ENCODE data around the gene HSPB3.
"Not testable (repeated sequence)": the region's sequence is repeated elsewhere in the genome, so short reads cannot be mapped to it uniquely, and the experiment has no call there.

HSPB3 gene, protein sequence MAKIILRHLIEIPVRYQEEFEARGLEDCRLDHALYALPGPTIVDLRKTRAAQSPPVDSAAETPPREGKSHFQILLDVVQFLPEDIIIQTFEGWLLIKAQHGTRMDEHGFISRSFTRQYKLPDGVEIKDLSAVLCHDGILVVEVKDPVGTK

DNA sequence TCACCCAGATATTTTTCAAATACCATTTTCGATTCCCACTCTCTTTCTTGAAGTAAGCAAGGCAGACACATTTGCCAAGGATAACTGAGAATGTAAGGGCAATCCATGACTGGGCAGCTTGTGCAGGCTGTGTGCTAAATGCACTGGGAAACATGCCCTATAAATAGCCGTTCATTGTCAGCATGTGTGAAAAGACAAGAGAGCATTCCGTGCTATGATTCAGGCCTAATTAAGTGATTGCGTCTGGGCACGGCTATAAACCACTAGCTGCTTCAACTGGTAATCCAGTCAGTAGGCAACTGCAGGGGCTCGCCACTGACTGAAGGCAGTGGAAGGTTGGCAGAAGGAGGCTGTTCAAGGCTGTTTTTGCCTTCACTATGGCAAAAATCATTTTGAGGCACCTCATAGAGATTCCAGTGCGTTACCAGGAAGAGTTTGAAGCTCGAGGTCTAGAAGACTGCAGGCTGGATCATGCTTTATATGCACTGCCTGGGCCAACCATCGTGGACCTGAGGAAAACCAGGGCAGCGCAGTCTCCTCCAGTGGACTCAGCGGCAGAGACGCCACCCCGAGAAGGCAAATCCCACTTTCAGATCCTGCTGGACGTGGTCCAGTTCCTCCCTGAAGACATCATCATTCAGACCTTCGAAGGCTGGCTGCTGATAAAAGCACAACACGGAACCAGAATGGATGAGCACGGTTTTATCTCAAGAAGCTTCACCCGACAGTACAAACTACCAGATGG lies at the start of gene HSPB3:
TSS of gene HSPB3 (plus strand) at position 287 of the 745 bp plus-strand sequence. CDS start at position 378, 91 bp downstream.
- DNase-seq, result no peak

GRCh38 chr5:54411176-54411575 lies 44.3 kb upstream of the HSPB3 start:
- DNase-seq, result no peak

DNA sequence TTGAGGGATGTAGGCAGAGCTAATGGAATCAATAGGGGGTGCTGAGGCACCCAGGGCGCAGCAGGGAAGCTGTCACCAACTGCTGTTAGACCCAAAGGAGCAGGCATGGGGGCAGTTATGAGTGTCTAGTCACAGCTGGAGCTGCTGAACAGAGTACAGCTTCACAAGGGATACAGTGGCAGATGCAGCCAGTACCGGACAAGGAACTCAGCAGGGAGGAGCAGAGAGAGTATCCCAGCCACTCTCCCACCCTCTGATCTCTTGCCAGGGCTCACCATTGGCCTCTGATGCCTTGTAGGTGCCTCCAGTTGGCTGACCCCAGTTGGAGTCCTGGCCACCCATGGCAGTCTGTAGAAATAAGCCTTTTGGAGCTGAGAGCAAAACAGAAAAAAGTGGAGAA lies 42.6 kb upstream of the HSPB3 start:
- no peak for DNase-seq

DNA sequence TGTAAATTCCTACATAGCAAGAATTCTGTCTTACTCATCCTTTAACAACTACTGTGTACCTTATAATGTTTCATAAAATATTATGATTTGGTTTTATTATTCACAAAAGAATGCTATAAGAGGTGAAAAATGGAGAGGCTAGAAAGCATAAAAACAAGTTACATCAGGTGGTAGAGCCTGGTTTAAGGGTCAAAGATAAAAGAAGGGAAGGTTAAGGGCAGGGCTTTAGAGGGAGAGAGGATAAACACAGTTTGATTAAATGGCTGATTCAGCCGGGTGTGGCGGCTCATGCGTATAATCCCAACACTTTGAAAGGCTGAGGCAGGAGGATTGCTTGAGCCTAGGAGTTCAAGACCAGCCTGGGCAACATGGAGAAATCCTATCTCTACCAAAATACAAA lies 40.4 kb upstream of the HSPB3 start:
- no peak for DNase-seq

- DNase-seq, result no peak
Observed at GRCh38 chr5:54415896-54416601, 39.5 kb upstream of the HSPB3 start.

- DNase-seq, result not testable (repeated sequence)
Observed at GRCh38 chr5:54419573-54420423, 35.7 kb upstream of the HSPB3 start.

GRCh38 chr5:54420511-54420910 lies 35.0 kb upstream of the HSPB3 start:
- not testable (repeated sequence) for DNase-seq

DNA sequence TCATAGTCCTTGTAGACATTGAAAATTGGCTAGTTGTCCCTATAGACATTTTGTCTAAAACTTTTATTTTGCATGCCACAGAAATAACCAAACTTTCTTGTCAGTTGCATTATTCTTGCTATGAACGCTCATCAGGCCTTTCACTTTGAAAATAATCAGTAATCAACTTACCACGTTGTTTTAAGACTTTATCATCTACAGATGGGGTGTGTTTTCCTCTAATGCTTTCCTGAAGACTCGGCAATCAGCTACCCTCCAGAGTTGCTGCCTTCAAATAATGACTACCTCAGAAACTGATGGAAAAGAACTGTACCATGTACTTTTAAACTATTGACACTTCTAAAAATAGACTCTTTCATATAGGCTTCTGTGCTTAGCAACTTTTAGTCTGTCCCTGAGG lies 33.5 kb upstream of the HSPB3 start:
- no peak for DNase-seq

DNA sequence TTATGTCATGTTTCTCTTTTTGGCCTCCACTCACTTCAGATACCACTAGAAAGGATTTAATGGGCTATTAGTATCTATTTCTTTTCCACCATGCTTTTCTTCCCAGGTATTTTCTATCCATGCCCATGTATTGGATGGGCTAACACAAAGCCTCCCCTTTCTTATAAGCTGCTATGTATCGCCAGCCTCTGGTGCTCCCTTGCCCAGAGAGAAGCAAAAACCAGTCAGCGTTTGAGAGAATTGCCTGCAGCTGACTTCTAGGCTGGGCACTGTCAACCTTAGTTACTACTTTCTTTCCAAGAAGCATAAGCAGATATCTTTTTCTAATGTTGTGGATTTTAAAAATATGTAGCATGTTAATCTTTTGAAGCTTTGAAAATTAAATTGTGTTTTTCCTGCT lies 30.2 kb upstream of the HSPB3 start:
- DNase-seq, result no peak

DNA sequence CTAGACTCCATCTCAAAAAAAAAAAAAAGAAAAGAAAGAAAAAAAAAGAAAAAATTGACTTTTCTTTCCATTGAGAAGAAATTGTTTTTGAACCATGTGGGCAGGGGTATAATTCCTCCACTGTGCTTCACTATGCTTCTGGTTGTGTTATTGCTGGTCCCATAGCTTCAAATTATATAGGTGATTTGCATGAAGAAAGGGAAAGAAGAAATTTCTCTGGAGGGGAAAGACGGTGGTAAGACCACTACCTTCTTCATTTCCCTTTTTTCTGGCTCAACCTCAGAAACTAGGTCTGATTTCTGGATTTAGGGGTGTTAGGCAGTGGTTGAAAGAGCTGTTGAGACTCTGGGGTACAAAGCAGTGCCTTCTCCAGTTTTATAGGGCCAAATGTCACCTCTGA lies 29.3 kb upstream of the HSPB3 start:
- no peak for DNase-seq

GRCh38 chr5:54434650-54435049 lies 20.8 kb upstream of the HSPB3 start:
- DNase-seq, result not testable (repeated sequence)

DNA sequence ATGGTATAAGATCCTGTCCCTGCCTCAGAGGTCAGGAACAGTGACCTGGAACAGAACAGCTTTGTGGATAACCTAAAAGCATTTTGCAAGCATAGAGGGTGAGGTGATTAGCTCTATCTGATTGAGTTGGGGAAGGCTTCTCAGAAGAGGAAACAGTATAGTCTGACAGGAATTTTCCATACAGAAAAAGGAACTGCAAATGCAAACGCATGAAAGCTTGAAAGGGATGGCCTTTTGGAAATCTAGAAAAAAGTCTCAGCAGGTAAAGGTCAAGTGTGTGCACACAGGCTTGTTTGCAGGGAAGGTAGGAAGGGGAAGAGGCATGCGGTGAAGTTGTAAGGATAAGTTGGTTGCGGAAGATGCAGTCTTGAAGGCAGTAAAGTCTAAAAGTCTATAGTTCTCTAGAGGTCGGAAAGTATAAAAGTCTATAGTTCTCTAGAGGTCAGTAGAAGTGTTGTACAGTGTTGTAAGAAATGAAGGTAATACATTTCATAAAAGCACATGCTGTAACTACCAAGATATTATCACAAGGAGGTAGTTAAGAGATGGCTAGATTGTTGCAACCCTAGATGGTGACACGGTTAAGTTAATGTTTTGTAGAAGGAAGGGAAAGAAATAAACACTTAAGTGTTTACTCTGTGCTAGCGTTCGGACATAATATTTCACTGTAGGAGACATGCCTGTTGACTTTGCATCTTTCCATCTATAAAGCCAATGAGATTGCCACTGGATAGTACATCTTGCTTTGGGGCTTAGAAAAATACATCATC lies 16.7 kb upstream of the HSPB3 start:
- no peak for DNase-seq

- DNase-seq, result no peak
Observed at GRCh38 chr5:54440456-54440893, 15.0 kb upstream of the HSPB3 start.

DNA sequence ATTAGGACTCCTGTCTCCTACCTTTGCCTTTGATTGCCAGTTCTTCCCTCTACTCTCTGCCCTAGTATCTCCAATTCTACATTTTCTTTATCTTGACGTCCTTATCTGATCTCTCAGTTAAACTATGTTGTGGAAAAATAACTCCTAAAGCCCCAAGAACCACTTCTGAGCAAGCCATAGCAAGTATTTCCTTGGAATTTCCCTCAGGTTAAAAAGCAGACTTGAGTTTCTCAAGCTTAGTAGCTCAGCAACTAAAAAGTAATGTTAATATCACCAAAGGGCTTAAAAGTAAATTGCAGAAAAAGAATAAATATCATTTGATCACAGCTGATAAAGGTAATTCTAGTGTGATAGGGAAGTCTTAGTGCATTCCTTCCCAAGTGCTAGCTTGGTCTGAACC lies 13.2 kb upstream of the HSPB3 start:
- no peak for DNase-seq

DNA sequence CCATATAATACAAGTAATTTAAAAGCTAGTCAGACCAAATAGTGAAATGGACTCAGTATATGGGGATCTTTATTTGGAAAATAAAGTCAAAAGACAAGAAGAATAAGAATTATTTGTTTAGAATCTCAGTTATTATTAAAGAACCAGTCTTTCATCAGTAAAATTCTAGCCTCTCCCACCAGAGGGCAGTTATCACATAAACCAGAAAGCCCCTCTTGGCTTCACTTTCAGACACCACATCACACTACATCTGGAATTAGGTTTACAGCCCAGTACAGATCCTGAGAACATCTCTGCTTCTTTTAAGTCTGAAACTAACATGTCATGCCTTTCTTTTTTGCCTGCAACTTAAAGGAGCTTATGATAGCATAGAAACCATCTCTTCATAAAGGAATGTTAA lies 12.2 kb upstream of the HSPB3 start:
- DNase-seq, result no peak

DNA sequence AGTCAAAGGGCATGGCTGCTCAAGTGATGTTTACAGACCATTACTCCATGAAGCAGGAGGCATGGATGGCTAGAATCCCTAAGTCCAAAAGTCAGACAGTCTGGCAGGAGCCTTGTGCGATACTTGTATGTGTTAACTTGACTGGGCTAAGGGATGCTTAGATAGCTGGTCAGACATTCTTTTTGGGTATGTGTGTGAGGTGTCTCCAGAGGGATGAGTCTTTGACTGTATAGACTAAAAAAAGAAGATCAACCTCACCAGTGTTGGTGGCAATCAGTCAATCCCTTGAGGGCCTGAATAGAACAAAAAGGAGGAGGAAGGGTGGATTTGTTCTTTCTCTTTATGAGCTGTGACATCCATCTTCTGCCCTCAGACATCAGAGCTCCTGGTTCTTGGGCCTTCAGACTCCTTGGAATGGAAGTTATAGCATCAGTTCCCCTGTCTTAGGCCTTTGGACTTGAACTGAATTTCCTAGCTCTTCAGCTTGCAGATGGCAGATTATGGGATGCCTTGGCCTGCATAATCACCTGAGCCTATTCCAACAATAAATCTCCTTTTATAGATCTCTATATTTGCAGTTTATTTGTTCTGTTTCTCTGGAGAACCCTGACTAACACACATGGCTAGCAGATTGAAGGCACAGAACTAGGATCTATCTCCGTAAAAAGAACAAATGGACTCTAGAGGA lies 9.7 kb upstream of the HSPB3 start:
- no peak for DNase-seq

GRCh38 chr5:54446379-54446732 lies 9.1 kb upstream of the HSPB3 start:
- DNase-seq, result no peak

DNA sequence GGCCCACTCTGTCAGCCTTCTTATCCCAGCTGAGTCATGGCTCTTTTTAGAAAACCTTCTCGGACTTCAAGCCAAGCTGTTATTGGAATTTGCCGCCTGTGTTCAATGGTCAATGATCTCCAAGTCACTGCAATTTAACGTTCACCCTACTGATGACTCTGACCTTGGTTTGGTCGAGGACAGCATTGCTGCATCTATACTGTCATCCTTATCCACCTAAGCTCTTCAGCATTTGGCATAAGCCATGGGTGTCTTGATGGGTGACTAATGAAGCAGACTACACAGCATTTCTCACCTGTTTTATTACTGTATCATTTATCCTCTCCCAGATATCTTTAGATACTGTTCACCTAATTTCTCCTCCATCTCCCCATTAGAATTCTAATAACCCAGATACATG lies 5.6 kb upstream of the HSPB3 start:
- DNase-seq, result no peak

- no peak for DNase-seq
Observed at GRCh38 chr5:54450542-54450941, 5.0 kb upstream of the HSPB3 start.

DNA sequence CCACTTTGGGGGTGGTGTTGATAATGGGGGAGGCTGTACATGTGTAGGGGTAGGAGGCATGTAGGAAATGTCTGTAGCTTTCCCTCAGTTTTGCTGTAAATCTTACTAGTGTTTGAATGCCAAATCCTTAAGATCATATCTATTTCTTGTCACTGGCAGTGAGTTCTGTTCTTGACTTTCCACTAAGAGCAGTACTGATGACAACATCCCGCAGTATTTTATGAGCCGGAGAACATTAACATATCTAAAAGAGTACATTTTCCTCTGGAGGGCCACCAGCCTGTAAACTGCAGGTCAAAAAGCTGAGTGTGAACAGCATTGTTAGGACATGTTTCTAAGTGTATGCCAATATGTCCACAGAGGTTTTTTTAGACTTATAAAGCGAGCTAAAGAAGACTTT lies 2.5 kb upstream of the HSPB3 start:
- DNase-seq, result no peak

- DNase-seq, result no peak
Observed at GRCh38 chr5:54454602-54455001, 897 bp upstream of the HSPB3 start.

Measured in 8988T (cell line).